NCI-H774 (cell line): ENCODE results near the gene SGMS2.
"Not testable (repeated sequence)": the region's sequence is repeated elsewhere in the genome, so short reads cannot be mapped to it uniquely, and the experiment has no call there.

Source experiments
- DNase-seq: peaks from one replicate; lab custom pipeline; 2025; lab: John Stamatoyannopoulos, UW

SGMS2 gene

DNA sequence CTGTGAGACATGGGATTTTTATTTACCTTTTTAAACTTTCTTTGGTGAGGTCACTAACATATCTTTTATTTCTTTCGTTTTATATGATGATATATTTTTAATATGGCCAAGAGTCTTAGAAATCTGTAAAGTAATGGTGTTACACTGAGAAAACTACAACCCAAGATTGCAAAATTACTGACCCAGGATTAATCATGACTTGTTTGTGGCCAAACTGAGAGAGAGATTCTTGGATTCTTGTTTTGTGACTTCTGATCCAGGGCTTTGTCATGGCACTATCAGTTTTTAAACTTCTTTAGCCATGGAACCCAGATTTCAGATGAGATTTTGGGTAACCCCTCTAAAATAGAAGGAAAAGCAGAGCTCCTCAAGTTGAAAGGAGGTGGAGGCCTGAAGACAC, 42.0 kb downstream of the SGMS2 start:
- no peak for DNase-seq

DNA sequence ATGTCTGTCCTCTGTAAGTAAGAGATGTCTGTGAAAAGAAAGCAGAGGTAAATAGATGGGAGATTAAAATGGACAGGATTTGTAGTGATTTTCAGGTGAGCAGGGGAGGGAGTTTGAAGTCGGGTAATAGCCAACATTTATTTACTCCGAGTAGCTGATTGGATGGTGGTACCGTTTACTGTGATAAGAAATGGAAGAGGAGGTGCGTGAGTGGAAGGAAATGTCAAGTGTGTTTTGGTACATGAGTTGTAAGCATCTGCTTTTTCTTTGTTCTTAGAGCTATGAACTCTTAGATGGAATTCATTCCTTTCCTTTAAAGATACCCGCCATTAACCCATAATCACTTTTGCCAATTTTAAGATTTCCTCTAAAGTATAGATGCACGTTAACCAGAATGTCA, 45.5 kb downstream of the SGMS2 start:
- DNase-seq: no peak

DNA sequence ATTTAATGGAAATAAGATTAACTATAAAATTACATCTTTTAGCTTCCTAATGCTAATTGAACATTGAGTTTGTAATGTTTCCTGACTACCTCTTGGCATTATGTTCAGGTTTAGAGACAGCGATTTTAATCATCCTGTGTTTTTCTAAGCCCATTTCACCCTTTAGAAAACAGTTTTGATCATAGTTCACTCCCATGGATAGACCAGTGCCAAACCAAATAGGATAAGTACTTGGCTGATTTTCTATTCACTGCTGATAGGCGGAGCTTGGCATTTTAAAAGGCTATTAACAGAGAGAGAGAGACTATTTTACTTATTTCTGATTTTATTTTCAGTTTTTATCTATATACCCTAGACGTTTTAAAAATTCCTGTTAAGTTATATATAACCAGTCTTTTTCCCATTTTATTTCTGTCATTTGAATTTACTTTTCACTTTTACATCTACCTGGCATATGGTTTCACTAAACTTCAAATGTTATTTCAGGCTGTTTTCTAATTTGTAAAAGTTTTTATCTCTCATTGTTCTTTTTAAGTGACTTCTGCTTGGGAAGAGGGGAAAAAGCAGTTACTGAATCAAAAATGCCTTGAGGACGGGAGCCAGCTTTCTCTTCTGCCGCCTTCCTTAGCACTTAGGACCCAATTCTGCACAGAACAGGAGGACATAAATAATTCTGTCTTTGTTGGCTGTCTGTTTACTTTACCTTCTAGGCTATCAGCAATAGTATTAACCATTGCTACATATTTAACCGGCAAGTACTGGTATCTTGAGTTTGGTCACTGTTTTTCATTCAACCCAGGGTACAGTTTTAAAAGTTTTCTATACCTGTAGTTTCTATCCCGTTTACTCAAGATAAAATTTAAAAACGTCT, 46.4 kb downstream of the SGMS2 start:
- peak; percentile 3 for DNase-seq

- DNase-seq: no peak
These were observed 49.3 kb downstream of the SGMS2 start for GRCh38 chr4:107874024-107874423.

DNA sequence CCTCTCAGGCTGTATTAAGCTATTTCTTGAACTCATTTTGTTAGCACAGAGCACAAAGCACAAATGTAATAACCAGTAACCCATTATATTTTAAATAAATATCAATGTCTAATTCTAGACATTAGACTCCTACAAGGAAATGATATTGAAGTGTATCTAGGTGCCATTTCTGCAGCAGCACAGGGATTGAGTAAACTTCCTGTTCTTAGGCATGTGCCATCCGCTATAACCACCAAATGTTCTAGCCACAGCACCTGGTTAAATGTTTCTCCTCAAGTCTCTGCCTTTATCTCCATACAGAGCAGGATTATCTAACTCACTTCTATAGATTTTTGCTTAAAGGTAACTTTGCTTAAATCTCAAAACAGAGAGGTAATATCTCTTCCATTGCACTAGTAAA, 51.4 kb downstream of the SGMS2 start:
- no peak for DNase-seq

GRCh38 chr4:107877361-107877760, 52.6 kb downstream of the SGMS2 start:
- no peak for DNase-seq

DNA sequence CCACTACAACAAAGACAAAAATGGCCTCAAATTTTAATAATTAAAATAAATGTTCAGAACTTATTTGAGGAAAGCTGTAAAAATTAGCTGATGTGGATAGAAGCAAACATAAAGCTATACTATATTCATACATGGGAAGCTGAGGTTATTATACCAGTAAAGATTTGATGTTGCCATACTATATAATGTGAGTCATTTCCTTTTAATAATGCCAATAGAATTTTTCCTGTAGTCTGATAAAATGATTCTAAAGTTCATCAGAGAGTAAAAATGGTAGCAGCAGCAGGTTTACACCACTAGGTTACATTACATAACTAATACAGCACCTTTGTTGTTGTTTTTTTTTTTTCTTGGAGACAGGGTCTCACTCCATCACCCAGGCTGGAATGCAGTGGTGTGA, 61.1 kb downstream of the SGMS2 start:
- no peak for DNase-seq

DNA sequence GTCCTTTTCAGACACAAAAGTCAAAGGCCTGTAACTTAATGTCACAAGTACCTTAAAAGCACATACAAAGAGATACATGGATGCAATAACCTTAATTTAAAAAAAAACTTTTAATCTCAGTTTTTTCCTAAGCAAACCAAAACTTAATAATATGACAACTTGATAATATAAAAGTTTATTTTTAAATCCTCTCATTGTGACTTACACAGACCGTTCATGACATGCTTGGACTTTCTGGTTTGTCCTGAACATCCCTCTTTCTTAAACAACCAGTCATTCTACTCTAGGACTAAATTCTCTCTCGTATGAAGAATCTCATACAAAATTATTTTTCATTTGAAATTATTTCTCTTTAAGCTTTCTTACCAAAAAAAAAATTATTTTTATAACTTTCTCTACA, 63.5 kb downstream of the SGMS2 start:
- no peak for DNase-seq

DNA sequence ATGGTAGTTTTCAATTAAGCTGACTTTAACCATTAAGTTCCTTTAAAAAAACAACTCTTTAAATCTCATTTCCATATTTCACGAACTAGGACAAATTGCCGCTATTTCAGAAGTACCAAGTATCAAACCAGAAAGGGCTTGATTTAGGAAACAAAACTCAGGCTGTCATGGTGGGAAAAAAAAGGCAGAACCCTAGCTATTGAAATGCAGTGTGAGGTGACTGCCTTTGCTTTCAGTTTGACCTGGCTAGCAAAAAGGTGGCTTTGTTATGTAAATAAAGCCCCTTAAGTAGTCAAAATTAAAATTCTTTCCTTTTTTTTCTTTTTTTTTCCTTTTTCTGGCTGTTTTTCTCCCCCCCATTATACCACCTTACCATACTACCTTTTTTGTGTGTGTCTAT, 66.0 kb downstream of the SGMS2 start:
- no peak for DNase-seq

DNA sequence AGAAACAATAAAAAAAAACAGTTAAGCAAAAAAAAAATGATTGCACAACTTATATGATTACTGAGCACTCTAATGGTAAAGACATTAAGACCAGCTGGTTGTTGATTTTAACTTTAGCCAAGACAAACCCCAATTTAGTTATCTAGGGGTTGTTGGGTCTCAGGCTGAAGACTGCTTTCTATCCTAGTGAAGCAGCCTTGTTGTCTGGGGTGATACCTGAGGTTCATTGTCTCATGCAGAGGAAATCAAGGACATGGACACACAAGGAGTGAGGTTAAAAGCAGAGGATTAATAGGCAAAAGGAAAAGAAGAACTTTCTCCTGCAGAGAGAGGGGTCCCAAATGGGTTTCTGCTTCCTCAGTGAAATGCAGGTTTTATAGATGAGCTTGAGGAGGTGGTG, 66.6 kb downstream of the SGMS2 start:
- DNase-seq: no peak

GRCh38 chr4:107893171-107894137, 68.7 kb downstream of the SGMS2 start:
- DNase-seq: no peak

DNA sequence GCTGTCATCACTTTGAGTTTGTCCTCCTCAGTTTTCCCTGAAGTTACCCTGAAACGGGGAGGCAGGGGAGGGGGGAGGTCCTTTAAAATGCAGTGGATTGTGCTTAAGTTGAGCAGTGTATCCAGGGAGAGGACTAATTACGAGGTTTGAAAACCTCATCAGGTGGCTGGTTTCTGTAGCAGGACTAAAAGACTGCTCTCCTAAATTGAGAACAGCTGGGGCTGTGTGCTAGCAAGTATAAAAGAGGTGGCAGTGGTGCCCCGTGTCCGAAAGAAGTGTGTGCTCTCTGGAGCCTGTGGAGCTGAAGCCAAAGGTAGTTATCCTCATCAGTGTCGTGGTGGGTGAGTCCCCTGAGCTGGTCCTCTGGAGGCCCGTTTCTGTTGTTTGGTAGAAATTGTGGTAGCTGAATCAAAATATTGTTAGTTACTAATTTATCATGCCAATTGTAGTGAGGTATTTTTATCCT, 69.4 kb downstream of the SGMS2 start:
- DNase-seq: no peak

DNA sequence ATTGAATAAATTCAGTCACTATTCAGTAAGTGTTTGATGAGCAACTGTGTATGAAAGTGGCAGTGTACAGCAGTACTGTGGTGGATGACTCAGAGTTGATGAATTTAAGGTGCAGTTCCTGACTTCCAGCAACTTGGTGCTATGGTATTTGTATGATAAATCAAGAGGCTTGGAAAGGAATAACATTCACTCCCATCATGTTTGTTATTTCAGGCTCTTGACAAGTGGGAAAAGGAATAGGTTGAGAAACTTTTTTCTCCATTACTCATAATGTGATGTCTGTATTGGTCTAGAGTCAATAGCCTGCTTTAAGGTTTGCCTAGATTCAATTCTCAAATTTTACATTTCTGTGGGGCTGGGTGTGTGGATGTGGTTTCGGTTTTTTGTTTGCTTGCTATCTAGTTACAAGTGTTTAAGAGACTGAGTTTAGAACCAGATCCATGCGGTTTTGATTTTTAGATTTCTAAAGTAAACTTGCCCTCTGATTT, 71.5 kb downstream of the SGMS2 start:
- no peak for DNase-seq

DNA sequence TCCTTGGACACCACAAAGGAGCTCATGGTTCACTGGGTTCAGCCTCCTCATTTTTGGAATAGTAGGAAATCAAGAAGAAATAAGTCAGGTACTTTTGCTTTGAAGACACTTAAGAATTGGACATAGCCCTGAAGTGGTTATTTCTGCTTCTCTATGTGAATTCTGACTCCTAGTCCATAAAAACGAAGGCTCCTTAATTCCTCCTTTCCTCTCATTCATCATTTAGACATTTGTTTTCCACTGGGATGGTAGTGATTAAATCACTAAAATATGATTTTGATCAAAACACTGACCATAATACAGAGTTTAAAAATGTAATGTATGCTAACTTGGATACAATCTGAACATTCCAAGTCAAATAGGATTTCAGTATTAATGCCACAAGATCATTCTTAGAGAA, 71.9 kb downstream of the SGMS2 start:
- no peak for DNase-seq

DNA sequence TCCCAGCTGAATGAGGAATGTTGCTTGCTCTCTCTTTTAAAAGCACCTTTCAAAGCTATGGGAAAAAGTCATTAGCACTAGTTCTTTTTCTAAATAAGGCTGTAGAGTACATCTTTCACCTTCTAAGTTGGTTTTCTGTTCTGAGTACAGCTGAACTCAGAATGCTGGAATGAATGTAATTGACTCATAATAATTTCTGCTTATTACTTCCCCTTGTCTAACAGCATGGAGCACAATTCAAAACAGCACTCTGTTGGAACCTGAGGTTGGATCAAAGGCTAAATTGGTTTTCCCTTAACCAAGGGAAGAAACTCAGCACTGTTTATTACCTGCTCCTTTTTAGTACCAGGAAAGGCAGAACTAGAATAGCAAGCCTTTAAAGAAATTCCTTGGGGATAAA, 73.1 kb downstream of the SGMS2 start:
- DNase-seq: no peak

- no peak for DNase-seq
These were observed 75.3 kb downstream of the SGMS2 start for GRCh38 chr4:107900067-107900466.

DNA sequence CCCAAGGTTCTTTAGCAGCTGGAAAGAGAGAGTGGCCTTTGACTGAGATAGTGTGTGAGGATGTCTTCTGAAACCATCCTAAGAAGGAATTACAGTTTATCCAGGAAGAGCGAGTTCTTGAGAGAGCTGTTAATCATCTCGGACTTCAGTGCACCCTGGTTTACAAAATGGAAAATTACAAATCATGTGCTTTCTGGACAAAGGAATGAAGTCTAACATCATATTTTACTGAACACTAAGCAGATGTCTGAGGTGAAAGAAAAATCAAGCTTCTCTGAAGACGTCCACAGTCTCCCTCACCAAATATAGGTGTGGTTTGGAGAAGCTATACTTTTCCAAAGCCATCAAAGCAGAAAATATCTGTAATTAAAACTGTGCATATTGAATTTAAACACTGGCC, 75.8 kb downstream of the SGMS2 start:
- DNase-seq: no peak

DNA sequence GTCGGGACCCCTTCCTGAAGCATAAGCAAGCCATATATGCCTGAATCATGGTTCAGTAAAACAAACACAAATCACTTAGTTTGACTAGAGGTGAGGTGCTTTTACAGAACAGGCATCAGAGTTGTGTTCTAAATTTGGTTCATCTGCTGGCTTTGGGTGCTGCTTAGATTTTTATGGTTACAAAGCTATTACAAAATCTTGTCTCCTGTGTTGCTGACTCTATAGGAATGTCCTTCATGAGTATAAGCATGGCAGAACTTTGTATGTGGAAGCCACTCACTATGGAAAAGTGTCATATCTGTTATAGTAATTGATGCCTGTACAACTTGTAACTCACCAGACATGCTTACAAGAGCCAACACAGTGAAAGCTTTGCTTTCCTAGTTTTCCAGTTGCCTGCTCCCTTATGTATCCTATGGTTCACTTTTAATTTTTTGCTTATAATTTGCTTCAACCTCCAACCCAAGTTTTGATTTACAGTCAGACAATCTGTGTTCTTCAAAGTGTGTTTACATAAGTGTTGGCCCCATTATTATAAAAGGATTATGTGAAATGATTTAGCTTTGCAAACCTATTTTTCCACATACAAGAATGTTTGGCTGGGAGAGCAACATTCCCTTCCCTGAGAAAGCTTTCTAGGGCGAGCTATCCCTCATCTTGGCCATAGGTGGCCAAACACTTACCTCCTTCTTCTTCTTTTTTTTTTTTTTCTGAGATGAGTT, 76.6 kb downstream of the SGMS2 start:
- DNase-seq: no peak

DNA sequence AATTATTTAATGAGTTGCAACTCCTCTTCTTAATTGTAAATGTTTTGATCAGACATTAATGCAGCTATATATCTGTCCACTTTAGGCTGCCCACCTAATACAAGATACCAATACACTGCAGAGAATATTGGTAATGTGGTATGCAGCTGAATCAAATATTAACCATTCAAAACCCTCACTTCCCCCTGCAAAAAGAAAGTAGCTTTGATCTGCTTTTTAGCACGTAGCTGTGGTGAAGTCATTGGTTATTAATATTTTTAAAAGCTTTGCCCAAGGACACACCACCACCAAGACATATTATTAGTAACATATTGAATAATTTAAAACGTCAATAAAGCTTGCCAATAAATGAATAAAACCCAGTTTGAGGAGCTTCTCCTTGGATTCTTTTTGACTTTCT, 78.0 kb downstream of the SGMS2 start:
- no peak for DNase-seq

DNA sequence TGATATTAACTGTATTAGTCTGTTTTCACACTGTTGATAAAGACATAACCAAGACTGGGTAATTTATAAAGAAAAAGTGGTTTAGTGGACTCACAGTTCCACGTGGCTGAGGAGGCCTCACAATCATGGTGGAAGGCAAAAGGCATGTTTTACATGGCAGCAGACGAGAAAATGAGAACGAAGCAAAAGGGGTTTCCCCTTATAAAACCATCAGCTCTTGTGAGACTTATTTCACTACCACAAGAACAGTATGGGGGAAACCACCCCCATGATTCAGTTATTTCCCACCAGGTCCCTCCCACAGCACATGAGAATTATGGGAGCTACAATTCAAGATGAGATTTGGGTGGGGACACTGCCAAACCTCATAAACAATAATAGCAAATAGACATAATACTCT, 80.3 kb downstream of the SGMS2 start:
- not testable (repeated sequence) for DNase-seq

- no peak for DNase-seq
These were observed 81.8 kb downstream of the SGMS2 start for GRCh38 chr4:107906458-107907100.

DNA sequence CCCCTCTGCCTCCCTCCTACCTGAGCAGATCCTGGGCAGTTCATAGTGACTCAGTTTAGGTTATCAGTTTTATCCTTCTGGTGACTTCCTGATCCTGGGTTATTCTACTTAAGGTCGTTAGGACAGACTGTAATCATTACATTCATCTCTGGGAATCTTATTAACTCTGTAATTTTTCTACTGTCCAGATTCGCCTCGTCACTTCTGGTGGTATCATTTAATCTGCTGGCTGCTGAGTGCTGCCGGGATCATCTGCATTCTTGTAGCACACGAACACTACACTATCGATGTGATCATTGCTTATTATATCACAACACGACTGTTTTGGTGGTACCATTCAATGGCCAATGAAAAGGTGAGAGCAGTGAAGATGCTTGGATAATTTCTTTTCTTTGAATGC, 83.6 kb downstream of the SGMS2 start:
- no peak for DNase-seq
